PC-9 (cell line): ENCODE data around the gene MUCL3.

ENCODE experiments used
- CTCF ChIP-seq: fragments of 200-600 bp; sonication (generic); conservative IDR thresholded peaks from 2 replicates; pipeline ENCODE4 v1.6.1; 2017; ENCODE audit warnings: mixed run types, antibody characterized with exemption, mild to moderate bottlenecking, moderate library complexity
- EZH2 ChIP-seq: fragments of 200-600 bp; sonication (generic); IDR thresholded peaks from 2 replicates; pipeline ENCODE4 v1.8.0; 2017; ENCODE audit warnings: antibody characterized with exemption, low read depth

GRCh38 chr6:30990422-30991086 lies 49.8 kb downstream of the MUCL3 start:
- TF ChIP-seq CTCF: no peak
- TF ChIP-seq EZH2: no peak
